IPS DF 4.7 (cell line): Measurements from ENCODE around the gene UGT1A9.
"Not testable (repeated sequence)": the region's sequence is repeated elsewhere in the genome, so short reads cannot be mapped to it uniquely, and the experiment has no call there.

Experiments
- DNase-seq: peaks from one replicate; pipeline ENCODE4 v3.0.0-alpha.2; 2013; ENCODE audit warnings: low spot score; ENCODE audit errors: extremely low read depth

Gene UGT1A9

DNA sequence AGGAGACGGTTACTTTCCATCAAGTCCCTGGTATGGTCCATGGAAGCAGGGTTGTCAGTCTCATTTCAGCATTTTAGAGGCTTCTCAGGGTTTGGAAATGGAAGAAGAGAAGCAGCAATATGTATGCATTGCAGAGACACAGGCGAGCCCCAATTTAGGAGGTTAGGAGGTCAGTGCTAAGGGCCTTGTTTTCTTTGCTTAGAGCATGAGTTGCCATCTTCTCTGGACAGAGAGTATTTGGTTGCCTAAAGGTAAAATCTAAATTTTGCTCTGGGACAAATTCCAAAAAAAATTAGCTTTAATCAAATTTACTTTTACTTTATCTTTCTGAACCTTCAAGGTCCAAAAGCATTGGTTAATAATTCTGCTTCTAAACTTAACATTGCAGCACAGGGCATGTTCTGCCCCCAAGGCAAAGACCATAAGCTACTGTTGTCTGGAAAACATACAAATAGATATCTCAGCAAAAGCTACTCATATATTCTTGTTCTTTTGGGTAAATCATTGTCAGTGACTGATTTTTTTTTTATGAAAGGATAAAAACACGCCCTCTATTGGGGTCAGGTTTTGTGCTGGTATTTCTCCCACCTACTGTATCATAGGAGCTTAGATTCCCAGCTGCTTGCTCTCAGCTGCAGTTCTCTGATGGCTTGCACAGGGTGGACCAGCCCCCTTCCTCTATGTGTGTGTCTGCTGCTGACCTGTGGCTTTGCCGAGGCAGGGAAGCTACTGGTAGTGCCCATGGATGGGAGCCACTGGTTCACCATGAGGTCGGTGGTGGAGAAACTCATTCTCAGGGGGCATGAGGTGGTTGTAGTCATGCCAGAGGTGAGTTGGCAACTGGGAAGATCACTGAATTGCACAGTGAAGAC lies at the start of gene UGT1A9:
UGT1A9 (plus strand) TSS at position 609 of the 872 bp plus-strand sequence; CDS start at position 646, 37 bp downstream.
- DNase-seq = no peak

GRCh38 chr2:233627331-233628025 lies 44.2 kb upstream of the UGT1A9 start:
- no peak for DNase-seq

DNA sequence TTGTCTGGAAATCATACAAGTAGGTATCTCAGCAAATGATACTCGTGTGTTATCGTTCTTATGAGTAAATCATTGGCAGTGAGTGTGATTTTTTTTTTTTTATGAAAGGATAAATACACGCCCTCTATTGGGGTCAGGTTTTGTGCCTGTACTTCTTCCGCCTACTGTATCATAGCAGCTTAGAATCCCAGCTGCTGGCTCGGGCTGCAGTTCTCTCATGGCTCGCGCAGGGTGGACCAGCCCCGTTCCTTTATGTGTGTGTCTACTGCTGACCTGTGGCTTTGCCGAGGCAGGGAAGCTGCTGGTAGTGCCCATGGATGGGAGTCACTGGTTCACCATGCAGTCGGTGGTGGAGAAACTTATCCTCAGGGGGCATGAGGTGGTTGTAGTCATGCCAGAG lies 35.4 kb upstream of the UGT1A9 start, which contains the start of gene UGT1A10:
UGT1A10 (plus strand) TSS at position 143 of the 400 bp plus-strand sequence; CDS start at position 218, 75 bp downstream.
- not testable (repeated sequence) for DNase-seq

DNA sequence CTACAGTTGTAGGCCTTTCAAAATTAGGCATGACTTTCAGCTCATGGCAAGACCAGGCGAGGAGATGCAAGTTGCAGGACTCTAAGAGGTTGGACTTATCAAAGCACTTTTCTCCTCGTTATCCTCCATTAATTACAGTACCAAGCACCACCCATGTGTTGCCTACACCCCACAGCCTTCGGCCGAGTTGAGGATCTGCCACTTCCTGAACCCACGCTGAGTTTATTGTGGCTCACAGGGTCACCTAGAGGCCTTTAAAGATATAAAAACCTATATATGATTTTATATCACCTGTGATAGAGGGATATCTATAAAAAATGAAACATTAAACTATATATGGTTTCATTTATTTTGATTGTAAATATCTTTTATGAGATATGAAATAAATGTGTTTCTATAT lies 32.9 kb upstream of the UGT1A9 start:
- DNase-seq = no peak

DNA sequence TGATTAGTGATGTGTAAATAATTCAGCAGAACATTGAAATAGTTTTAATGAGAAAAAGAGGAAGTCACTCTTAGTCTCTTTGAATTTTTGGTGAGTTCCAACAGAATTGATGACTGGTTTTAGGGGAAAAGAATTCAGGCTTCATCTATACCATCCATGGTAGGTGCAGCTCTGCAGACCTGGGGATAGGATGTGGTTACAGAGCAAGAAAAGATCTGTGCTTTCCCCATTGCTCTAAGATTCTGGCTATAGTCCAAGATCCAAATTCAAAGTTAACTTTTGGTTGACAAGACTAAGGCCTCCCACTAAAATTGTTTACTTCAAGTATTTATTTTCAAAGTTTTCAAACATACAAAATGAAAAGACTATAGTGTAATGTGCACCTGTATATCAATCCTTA lies 31.8 kb upstream of the UGT1A9 start:
- no peak for DNase-seq

- DNase-seq = no peak
Measured at GRCh38 chr2:233643128-233643527, 28.6 kb upstream of the UGT1A9 start.

- not testable (repeated sequence) for DNase-seq
Measured at GRCh38 chr2:233646033-233646432, 25.7 kb upstream of the UGT1A9 start.

DNA sequence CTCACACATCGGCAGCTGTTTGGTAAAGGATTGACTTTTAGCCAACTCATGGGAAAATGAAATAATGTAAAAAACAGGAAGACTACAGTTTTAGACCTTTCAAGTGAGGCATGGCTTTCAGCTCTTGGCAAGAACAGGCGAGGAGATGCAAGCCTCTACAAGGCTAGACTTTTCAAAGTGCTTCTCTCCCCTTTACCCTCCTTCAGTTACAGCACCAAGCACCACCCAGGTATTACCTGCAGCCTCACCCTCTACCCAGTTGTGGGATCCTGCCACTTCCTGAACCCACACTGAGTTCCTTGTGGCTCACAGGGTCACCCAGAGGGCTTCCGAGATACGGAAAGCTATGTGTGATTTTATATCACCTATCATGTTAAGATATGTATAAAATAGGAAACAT lies 20.7 kb upstream of the UGT1A9 start:
- DNase-seq = no peak

- no peak for DNase-seq
Measured at GRCh38 chr2:233651430-233651829, 20.3 kb upstream of the UGT1A9 start.

GRCh38 chr2:233654501-233654900 lies 17.2 kb upstream of the UGT1A9 start:
- no peak for DNase-seq

DNA sequence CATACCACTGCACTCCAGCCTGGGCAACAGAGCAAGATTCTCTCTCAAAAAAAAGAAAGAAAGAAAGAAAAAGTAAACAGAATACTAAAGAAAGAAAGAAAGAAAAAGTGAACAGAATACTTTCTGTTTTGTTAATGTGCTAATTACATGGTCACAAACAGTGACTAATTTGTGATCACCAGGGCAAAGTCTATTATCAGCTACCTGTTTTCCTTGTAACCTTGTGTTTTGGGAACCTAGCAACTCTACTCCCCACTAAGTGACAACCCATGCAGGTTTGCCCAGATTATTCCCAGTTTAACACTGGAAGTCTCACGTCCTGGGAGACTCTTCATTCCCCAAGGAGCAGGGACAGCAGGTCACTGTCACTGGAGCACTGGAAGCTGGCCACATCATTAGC lies 16.7 kb upstream of the UGT1A9 start:
- no peak for DNase-seq

- not testable (repeated sequence) for DNase-seq
Measured at GRCh38 chr2:233655943-233656342, 15.8 kb upstream of the UGT1A9 start.

- DNase-seq = no peak
Measured at GRCh38 chr2:233656443-233656842, 15.3 kb upstream of the UGT1A9 start.

- no peak for DNase-seq
Measured at GRCh38 chr2:233658610-233659009, 13.1 kb upstream of the UGT1A9 start.

- no peak for DNase-seq
Measured at GRCh38 chr2:233663911-233664310, 7.8 kb upstream of the UGT1A9 start.

DNA sequence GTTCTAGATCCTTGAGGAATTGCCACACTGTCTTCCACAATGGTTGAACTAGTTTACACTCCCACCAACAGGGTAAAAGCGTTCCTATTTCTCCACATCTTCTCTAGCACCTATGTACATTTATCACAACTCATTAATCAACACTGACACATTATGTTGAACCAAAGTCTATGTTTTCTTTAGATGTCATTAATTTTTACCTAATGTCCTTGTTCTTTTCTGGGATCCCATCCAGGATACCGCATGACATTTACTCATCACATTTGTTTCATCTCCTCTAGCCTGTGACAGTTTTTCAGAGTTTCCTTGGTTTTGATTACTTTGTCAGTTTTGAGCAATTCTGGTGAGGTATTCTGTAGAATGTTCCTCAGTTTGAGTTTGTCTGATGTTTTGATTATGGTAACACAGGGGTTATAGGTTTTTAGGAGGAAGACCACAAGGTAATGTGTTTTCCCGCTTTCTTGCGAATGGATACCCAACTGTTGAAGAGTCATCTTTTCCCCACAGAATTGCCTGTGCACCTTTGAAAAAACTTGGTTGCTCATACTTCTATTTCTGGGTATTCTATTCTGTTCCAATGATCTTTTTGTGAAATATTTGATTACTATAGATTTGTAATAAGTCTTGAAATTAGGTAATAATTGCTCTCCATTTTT lies 3.0 kb upstream of the UGT1A9 start:
- no peak for DNase-seq

GRCh38 chr2:233672886-233673285 lies 1.2 kb downstream of the UGT1A9 start:
- no peak for DNase-seq

DNA sequence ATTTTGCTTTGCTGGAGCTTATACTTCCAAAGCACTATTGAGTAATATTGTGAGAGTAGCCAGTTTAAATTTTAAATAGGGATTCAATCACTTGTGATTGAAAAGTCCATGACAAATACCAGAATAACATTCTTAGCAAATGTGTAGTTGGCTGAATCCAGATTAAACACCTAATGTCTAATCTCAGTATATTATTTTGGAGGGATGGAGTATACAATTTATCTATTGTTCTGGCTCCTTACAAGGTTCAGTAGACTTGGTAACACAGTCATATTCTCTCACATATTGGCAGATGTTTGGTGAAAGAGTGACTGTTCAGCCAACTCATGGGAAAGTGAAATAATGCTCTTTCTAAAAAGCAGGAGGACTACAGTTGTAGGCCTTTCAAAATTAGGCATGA lies 2.2 kb downstream of the UGT1A9 start:
- DNase-seq = no peak

DNA sequence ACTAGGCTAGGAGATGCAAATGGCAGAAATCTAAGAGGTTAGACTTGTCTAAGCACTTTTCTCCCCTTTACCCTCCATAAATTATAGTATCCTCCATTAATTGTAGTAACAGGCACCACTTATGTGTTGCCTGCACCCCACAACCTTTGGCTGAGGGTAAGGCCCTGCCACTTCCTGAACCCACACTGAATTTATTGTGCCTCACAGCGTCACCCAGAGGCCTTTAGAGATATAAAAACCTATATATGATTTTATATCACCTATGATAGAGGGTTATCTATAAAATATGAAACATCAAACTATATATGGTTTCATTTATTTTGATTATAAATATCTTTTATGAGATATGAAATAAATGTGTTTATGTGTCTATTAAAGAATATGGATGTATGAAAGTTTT lies 2.6 kb downstream of the UGT1A9 start:
- no peak for DNase-seq

DNA sequence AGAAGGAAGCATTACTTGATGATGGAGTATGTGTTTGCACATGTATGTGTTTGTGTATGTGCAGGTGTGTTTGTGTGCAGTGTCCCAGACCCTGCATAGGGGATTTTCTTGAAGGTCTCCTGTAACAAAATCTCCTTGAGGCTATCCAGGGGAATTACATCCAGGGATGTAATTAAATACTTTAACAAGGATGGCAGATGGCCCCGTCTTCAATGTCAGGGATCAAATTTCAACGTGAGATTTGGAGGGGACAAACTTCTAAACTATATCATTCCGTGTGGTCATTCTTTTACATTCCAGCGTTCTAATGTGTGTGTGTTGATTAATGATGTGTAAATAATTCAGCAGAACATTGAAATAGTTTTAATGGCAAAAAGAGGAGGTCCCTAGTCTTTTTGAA lies 3.3 kb downstream of the UGT1A9 start:
- no peak for DNase-seq

DNA sequence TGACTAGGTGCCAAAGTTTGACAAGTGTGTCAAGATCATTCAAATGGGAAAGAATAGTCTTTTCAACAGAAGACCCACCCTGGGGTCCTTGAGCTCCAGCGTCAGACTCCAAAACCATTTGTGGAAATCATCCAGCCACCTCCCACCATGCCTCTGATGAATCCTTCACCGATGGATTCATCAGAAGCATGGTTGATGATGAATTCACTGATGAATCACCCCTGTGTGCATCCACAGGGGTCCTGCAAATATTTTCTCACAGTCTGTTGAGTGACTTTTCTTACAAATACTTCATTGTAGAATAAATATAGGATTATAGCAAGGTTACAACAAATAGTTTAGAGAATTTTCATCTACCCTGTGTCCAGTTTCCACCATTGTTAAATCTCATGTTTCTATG lies 4.3 kb downstream of the UGT1A9 start:
- DNase-seq = no peak

- no peak for DNase-seq
Measured at GRCh38 chr2:233679196-233679595, 7.5 kb downstream of the UGT1A9 start.
